ENCODE results near the gene STUB1.
A peak's percentile ranks its signal among the peaks of the same experiment; 100 is the strongest.

Gene STUB1

DNA sequence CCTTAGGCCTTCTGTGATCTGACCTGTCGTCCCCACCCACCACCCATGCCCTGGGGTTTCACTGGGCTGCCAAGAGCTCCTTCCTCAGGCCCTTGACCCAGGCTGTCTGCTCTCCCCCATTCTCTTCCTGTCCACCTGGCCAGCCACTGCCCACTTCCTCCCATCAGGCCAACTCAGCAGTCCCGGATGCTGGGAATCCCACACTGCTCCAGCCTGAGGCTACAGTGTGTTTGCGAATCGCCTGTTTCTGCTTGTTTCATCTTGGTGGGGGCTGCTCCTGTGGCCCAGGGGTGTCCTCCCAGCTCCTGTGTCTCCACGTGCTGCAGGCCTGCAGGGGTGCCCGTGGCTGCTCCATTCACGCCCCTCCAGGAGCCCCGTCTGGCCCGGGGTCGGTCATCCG, 33.9 kb downstream of the STUB1 start:
- no peak overlapping the region for H3K4me3 ChIP-seq (ENCODE audit: low read depth, low read length)
- no peak for DNase-seq (ENCODE audit: low read depth)
- TF ChIP-seq, protein P1, sequence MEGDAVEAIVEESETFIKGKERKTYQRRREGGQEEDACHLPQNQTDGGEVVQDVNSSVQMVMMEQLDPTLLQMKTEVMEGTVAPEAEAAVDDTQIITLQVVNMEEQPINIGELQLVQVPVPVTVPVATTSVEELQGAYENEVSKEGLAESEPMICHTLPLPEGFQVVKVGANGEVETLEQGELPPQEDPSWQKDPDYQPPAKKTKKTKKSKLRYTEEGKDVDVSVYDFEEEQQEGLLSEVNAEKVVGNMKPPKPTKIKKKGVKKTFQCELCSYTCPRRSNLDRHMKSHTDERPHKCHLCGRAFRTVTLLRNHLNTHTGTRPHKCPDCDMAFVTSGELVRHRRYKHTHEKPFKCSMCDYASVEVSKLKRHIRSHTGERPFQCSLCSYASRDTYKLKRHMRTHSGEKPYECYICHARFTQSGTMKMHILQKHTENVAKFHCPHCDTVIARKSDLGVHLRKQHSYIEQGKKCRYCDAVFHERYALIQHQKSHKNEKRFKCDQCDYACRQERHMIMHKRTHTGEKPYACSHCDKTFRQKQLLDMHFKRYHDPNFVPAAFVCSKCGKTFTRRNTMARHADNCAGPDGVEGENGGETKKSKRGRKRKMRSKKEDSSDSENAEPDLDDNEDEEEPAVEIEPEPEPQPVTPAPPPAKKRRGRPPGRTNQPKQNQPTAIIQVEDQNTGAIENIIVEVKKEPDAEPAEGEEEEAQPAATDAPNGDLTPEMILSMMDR (IDR thresholded peaks at IDR 0.05; ENCODE audit: low read depth, low read length): no peak
- TF ChIP-seq MYC (IDR thresholded peaks at IDR 0.05; ENCODE audit: low read depth, low read length) (no peak), POLR2A (IDR thresholded peaks at IDR 0.05; ENCODE audit: extremely low read depth, insufficient read length) (no peak)
- TF ChIP-seq, protein P2, sequence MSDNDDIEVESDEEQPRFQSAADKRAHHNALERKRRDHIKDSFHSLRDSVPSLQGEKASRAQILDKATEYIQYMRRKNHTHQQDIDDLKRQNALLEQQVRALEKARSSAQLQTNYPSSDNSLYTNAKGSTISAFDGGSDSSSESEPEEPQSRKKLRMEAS (IDR thresholded peaks at IDR 0.05; ENCODE audit: low read depth, low read length): no peak

DNA sequence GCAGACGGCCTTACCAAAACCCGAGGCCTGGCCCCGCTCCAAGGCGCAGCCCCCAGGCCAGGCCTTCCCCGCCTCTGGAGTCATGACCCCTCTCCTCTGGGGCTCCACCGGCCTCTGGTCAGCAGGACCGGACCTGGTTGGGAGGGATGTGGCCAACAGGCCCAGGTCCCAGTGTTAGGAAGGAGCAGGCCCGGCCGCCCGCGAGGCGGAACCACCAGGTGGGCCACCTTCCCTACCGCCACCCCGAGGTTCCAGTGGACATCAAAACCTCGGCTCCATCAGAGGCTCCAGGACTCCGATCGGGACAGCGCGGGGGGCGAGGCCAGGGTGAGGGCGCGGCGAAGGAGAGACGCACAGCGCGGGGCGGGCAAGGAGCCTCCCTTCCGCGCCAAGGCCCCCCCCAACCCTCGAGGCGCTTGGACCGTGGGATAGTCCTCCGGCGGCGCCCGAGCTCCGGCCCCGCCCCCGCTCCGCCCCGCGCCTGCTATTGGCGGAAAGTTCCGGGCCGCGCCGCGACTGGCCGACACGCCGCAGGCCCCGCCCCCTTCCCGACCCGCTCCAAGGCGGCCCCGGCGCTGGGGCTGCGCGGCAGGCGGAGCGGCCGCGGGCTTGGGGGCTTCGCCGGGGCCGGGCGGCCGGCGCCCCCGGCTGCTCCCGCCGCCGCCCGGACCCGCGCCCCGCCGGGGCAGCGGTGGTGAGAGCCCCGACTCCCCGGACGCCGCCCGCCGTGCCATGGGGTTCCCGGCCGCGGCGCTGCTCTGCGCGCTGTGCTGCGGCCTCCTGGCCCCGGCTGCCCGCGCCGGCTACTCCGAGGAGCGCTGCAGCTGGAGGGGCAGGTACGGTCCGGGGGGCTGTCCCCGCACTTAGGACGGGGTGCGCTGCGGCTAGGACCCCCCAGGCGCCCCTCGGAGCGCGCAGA, 34.6 kb downstream of the STUB1 start, which contains the start of gene METRN:
METRN (plus strand) TSS at position 561 of the 919 bp plus-strand sequence; CDS start at position 733, 172 bp downstream.
- H3K4me3 ChIP-seq (ENCODE audit: low read depth, low read length): no peak within 1 kb of the TSS
- DNase-seq (ENCODE audit: low read depth): peak; percentile 84
- TF ChIP-seq MYC (IDR thresholded peaks at IDR 0.05; ENCODE audit: low read depth, low read length): no peak
- TF ChIP-seq, protein P2 (IDR thresholded peaks at IDR 0.05; ENCODE audit: low read depth, low read length): no peak
- no peak for TF ChIP-seq POLR2A (IDR thresholded peaks at IDR 0.05; ENCODE audit: extremely low read depth, insufficient read length)
- TF ChIP-seq, protein P1 (IDR thresholded peaks at IDR 0.05; ENCODE audit: low read depth, low read length): no peak

- H3K4me3 ChIP-seq (ENCODE audit: low read depth, low read length): no peak overlapping the region
- DNase-seq (ENCODE audit: low read depth): peak; percentile 51
- TF ChIP-seq, protein P1 (IDR thresholded peaks at IDR 0.05; ENCODE audit: low read depth, low read length): no peak
- TF ChIP-seq, protein P2 (IDR thresholded peaks at IDR 0.05; ENCODE audit: low read depth, low read length): peak; percentile 56; the same call in 1 of the 2 replicates
- TF ChIP-seq MYC (IDR thresholded peaks at IDR 0.05; ENCODE audit: low read depth, low read length): peak; percentile 55; the same call in 1 of the 2 replicates
Measured at GRCh38 chr16:715477-716199, 35.4 kb downstream of the STUB1 start.

- no peak overlapping the region for H3K4me3 ChIP-seq (ENCODE audit: low read depth, low read length)
- TF ChIP-seq POLR2A (IDR thresholded peaks at IDR 0.05; ENCODE audit: extremely low read depth, insufficient read length) (no peak), MYC (IDR thresholded peaks at IDR 0.05; ENCODE audit: low read depth, low read length) (no peak)
- TF ChIP-seq, protein P2 (IDR thresholded peaks at IDR 0.05; ENCODE audit: low read depth, low read length): no peak
- TF ChIP-seq, protein P1 (IDR thresholded peaks at IDR 0.05; ENCODE audit: low read depth, low read length): no peak
- DNase-seq (ENCODE audit: low read depth): no peak
Measured at GRCh38 chr16:716200-716568, 36.0 kb downstream of the STUB1 start.

GRCh38 chr16:716768-717325, 36.6 kb downstream of the STUB1 start:
- no peak for TF ChIP-seq MYC (IDR thresholded peaks at IDR 0.05; ENCODE audit: low read depth, low read length)
- no peak overlapping the region for H3K4me3 ChIP-seq (ENCODE audit: low read depth, low read length)
- DNase-seq (ENCODE audit: low read depth): no peak

All from NB4 (cell line).